Neural cell (in vitro differentiated cells): ENCODE measurements around the gene BRD9. TPM values are rescaled to one million over a fixed set of nuclear protein-coding genes. Genes with fewer than 3 reads are reported as not detected.
"Not testable (repeated sequence)": the region's sequence is repeated elsewhere in the genome, so short reads cannot be mapped to it uniquely, and the experiment has no call there.

ENCODE experiments used
- H2AFZ ChIP-seq: fragments of 200-600, 300-800 bp; sonication (generic), shearing (Covaris generic); 2 replicates; pipeline ENCODE4 v1.6.0; 2014; ENCODE audit warnings: low read depth, mild to moderate bottlenecking, antibody characterized with exemption, low read length, moderate library complexity
- H3F3A ChIP-seq: fragments of 200-600 bp; shearing (Covaris generic); 2 replicates; pipeline ENCODE4 v1.6.1; 2016; ENCODE audit warnings: mild to moderate bottlenecking, moderate library complexity, mixed read lengths, antibody characterized with exemption, low read length; ENCODE audit not compliant: insufficient read depth, poor library complexity, severe bottlenecking
- H3K27ac ChIP-seq: fragments of 200-600, 300-800 bp; sonication (generic), shearing (Covaris generic); 2 replicates; pipeline ENCODE4 v1.5.1; 2014; ENCODE audit warnings: mild to moderate bottlenecking, low read length, moderate library complexity
- H3K27me3 ChIP-seq: fragments of 300-800, 200-600 bp; sonication (generic), shearing (Covaris generic); 2 replicates; pipeline ENCODE4 v1.6.0; 2014; ENCODE audit warnings: mild to moderate bottlenecking, low read depth, low read length, moderate library complexity; ENCODE audit not compliant: insufficient read depth
- H3K36me3 ChIP-seq: fragments of 300-800, 200-600 bp; sonication (generic), shearing (Covaris generic); 2 replicates; pipeline ENCODE4 v1.5.1; 2014; ENCODE audit warnings: mild to moderate bottlenecking, antibody characterized with exemption, low read length, moderate library complexity; ENCODE audit not compliant: insufficient read depth
- H3K4me2 ChIP-seq: fragments of 300-800, 200-600 bp; sonication (generic), shearing (Covaris generic); 2 replicates; pipeline ENCODE4 v1.6.0; 2014; ENCODE audit warnings: mild to moderate bottlenecking, low read length
- H3K4me3 ChIP-seq: fragments of 300-800, 200-600 bp; sonication (generic), shearing (Covaris generic); 2 replicates; pipeline ENCODE4 v1.5.1; 2014; ENCODE audit warnings: mild to moderate bottlenecking, low read length, moderate library complexity
- H3K79me2 ChIP-seq: fragments of 200-600 bp; shearing (Covaris generic); replicated peaks from 2 replicates; pipeline ENCODE4 v1.6.0; 2014; ENCODE audit warnings: mild to moderate bottlenecking, low read length, moderate library complexity; ENCODE audit not compliant: insufficient read depth
- H3K9ac ChIP-seq: fragments of 300-800, 200-600 bp; sonication (generic), shearing (Covaris generic); 2 replicates; pipeline ENCODE4 v1.6.1; 2016; ENCODE audit warnings: mild to moderate bottlenecking, low read length, mixed read lengths
- H3K9me2 ChIP-seq: fragments of 200-600 bp; shearing (Covaris generic); 2 replicates; pipeline ENCODE4 v1.6.1; 2016; ENCODE audit warnings: mild to moderate bottlenecking, low read length, mixed read lengths; ENCODE audit not compliant: insufficient read depth
- H3K9me3 ChIP-seq: fragments of 200-600, 300-800 bp; sonication (generic), shearing (Covaris generic); 2 replicates; pipeline ENCODE4 v1.6.1; 2016; ENCODE audit warnings: mild to moderate bottlenecking, mixed run types, low read length, moderate library complexity, mixed read lengths
- H4K20me1 ChIP-seq: fragments of 200-600 bp; shearing (Covaris generic); 2 replicates; pipeline ENCODE4 v1.6.1; 2016; ENCODE audit warnings: mild to moderate bottlenecking, mixed run types; ENCODE audit not compliant: insufficient read depth
- EP300 ChIP-seq: fragments of 450-650 bp; conservative IDR thresholded peaks from 2 replicates; pipeline ENCODE4 v1.6.1; 2014; ENCODE audit warnings: antibody characterized with exemption, mild to moderate bottlenecking, moderate library complexity; ENCODE audit not compliant: poor library complexity, severe bottlenecking
- EZH2 ChIP-seq: fragments of 200-600, 300-800 bp; shearing (Covaris generic), sonication (generic); IDR thresholded peaks from 2 replicates; pipeline ENCODE4 v1.6.1; 2014; ENCODE audit warnings: antibody characterized with exemption, low read length, borderline replicate concordance, mild to moderate bottlenecking; ENCODE audit not compliant: insufficient read depth, poor library complexity, severe bottlenecking
- MXI1 ChIP-seq: fragments of 450-650 bp; conservative IDR thresholded peaks from 2 replicates; pipeline ENCODE4 v1.6.1; 2014; ENCODE audit warnings: antibody characterized with exemption, mild to moderate bottlenecking; ENCODE audit not compliant: poor library complexity, severe bottlenecking
- POLR2AphosphoS5 ChIP-seq: IDR thresholded peaks from 2 replicates; pipeline ENCODE4 v1.6.1; 2012
- RAD21 ChIP-seq: fragments of 450-650 bp; conservative IDR thresholded peaks from 2 replicates; pipeline ENCODE4 v1.6.1; 2014; ENCODE audit warnings: antibody characterized with exemption, mild to moderate bottlenecking, moderate library complexity
- SMC3 ChIP-seq: fragments of 450-650 bp; conservative IDR thresholded peaks from 2 replicates; pipeline ENCODE4 v1.6.1; 2014; ENCODE audit warnings: antibody characterized with exemption, mild to moderate bottlenecking, moderate library complexity; ENCODE audit not compliant: poor library complexity
- TAF1 ChIP-seq: IDR thresholded peaks from 2 replicates; pipeline ENCODE4 v1.6.1; 2012; ENCODE audit warnings: low read depth
- polyA plus RNA-seq: library from polyadenylated mRNA; depleted of rRNA; stranded (reverse); fragments of >200 nt; gene quantifications from 2 replicates; pipeline ENCODE4 v1.2.3, GENCODE V29; 2014
- TF ChIP-seq, protein P1 (sequence below): fragments of 450-650 bp; IDR thresholded peaks from 2 replicates; pipeline ENCODE4 v1.5.1; 2014; ENCODE audit warnings: antibody characterized with exemption, mild to moderate bottlenecking, moderate library complexity; ENCODE audit not compliant: poor library complexity, severe bottlenecking
- TF ChIP-seq, protein P2 (sequence below): IDR thresholded peaks from 2 replicates; pipeline ENCODE4 v1.6.1; 2012; ENCODE audit warnings: borderline replicate concordance

BRD9 gene
- polyA plus RNA-seq, 1 donor from 2014 or later, result 50.4 TPM

DNA sequence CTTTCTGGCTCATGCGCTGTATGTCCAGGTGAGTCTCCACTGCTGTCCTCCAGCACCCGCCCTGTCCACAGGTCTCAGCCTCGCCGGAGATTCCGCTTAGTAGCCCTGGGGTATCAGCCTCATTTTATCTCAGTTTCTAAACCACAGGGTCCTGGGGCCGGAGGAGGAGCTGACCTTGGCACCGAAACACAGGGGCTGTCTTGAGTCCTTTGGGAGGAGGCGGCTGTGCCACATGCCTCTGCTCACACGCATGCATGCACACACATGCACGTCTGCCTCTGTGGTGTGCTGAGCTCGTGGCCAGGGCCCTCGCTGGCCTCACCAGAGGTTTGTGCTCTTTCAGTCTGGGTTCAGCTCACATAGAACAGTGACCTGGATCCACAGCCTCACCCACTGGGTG lies 23.3 kb upstream of the BRD9 start:
- Histone ChIP-seq H3K4me2 (no peak overlapping the region), H4K20me1 (no peaks in the 10 kb centered on the region), H3K9ac (no peak overlapping the region), H2AFZ (no peak overlapping the region), H3K9me2 (no peaks in the 10 kb centered on the region), H3K4me3 (no peak overlapping the region), H3K9me3 (no peaks in the 10 kb centered on the region), H3K27ac (no peak overlapping the region), H3K79me2 (no peaks in the 10 kb centered on the region), H3F3A (no peaks in the 10 kb centered on the region), H3K36me3 (no peaks in the 10 kb centered on the region), H3K27me3 (no peaks in the 10 kb centered on the region)
- TF ChIP-seq, protein P1, sequence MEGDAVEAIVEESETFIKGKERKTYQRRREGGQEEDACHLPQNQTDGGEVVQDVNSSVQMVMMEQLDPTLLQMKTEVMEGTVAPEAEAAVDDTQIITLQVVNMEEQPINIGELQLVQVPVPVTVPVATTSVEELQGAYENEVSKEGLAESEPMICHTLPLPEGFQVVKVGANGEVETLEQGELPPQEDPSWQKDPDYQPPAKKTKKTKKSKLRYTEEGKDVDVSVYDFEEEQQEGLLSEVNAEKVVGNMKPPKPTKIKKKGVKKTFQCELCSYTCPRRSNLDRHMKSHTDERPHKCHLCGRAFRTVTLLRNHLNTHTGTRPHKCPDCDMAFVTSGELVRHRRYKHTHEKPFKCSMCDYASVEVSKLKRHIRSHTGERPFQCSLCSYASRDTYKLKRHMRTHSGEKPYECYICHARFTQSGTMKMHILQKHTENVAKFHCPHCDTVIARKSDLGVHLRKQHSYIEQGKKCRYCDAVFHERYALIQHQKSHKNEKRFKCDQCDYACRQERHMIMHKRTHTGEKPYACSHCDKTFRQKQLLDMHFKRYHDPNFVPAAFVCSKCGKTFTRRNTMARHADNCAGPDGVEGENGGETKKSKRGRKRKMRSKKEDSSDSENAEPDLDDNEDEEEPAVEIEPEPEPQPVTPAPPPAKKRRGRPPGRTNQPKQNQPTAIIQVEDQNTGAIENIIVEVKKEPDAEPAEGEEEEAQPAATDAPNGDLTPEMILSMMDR, result no peak
- TF ChIP-seq RAD21, result no peak
- TF ChIP-seq SMC3, result no peak
- no peak for TF ChIP-seq MXI1
- TF ChIP-seq, protein P2, sequence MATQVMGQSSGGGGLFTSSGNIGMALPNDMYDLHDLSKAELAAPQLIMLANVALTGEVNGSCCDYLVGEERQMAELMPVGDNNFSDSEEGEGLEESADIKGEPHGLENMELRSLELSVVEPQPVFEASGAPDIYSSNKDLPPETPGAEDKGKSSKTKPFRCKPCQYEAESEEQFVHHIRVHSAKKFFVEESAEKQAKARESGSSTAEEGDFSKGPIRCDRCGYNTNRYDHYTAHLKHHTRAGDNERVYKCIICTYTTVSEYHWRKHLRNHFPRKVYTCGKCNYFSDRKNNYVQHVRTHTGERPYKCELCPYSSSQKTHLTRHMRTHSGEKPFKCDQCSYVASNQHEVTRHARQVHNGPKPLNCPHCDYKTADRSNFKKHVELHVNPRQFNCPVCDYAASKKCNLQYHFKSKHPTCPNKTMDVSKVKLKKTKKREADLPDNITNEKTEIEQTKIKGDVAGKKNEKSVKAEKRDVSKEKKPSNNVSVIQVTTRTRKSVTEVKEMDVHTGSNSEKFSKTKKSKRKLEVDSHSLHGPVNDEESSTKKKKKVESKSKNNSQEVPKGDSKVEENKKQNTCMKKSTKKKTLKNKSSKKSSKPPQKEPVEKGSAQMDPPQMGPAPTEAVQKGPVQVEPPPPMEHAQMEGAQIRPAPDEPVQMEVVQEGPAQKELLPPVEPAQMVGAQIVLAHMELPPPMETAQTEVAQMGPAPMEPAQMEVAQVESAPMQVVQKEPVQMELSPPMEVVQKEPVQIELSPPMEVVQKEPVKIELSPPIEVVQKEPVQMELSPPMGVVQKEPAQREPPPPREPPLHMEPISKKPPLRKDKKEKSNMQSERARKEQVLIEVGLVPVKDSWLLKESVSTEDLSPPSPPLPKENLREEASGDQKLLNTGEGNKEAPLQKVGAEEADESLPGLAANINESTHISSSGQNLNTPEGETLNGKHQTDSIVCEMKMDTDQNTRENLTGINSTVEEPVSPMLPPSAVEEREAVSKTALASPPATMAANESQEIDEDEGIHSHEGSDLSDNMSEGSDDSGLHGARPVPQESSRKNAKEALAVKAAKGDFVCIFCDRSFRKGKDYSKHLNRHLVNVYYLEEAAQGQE, result no peak
- TF ChIP-seq EZH2, result no peak
- no peak for TF ChIP-seq POLR2AphosphoS5
- TF ChIP-seq TAF1, result no peak

DNA sequence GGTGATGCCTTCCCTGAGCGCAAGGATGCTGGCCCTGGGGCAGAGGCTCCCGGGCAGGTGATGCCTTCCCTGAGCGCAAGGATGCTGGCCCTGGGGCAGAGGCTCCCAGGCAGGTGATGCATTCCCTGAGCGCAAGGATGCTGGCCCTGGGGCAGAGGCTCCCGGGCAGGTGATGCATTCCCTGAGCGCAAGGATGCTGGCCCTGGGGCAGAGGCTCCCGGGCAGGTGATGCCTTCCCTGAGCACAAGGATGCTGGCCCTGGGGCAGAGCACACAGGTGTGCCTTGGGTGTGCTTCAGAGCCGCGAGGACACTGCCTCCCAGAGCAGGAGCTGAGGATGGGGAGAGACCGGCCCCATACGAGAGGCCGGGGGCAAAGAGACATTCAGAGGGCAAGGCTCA lies 22.7 kb upstream of the BRD9 start:
- H2AFZ ChIP-seq, H4K20me1 ChIP-seq, H3K9me2 ChIP-seq, H3K4me3 ChIP-seq, H3K9me3 ChIP-seq, H3K9ac ChIP-seq, H3K36me3 ChIP-seq, H3K27ac ChIP-seq, H3K4me2 ChIP-seq, H3K79me2 ChIP-seq, H3F3A ChIP-seq, H3K27me3 ChIP-seq: not testable (repeated sequence)

DNA sequence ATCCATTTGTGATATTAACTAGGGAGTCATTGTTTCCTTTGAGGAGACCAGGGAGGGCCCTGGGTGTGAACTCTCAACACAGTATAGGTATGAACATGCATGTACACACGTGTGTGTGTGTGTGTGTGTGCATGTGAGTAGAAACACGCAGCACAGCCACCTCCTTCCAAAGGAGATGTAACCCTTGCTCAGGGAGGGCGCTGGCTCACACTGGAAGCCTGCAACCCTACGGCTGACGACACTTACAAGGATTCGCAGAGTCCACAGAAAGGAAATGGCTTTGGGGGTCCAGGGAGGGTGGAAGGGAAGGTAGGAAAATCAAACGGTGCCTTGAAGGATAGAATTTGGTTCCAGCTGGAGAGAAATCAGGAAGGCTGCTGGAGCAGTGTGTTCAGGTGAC lies 22.0 kb upstream of the BRD9 start:
- Histone ChIP-seq H3K9ac (no peak overlapping the region), H2AFZ (no peak overlapping the region), H3K27ac (no peak overlapping the region), H3K9me2 (no peaks in the 10 kb centered on the region), H3K4me3 (no peak overlapping the region), H3K27me3 (no peaks in the 10 kb centered on the region), H3K9me3 (no peaks in the 10 kb centered on the region), H4K20me1 (no peaks in the 10 kb centered on the region), H3K4me2 (no peak overlapping the region), H3F3A (no peaks in the 10 kb centered on the region), H3K79me2 (no peaks in the 10 kb centered on the region), H3K36me3 (no peaks in the 10 kb centered on the region)
- TF ChIP-seq MXI1 (no peak), EZH2 (no peak), EP300 (no peak), SMC3 (no peak), POLR2AphosphoS5 (no peak)
- TF ChIP-seq, protein P2, result no peak
- TF ChIP-seq, protein P1, result no peak
